Right lobe of liver (tissue), 4 donors: ENCODE results near the gene CLRN2.

ENCODE experiments used
- CTCF ChIP-seq, 4 donors: fragments of 200-600 bp in 3 of 4; fragments of 450-650 bp in 1 of 4; IDR thresholded peaks; one replicate each; pipeline versions ENCODE4 v1.5.1 to v1.8.0; 2016 to 2022; ENCODE audit warnings: antibody characterized with exemption in 4 of 4, mild to moderate bottlenecking in 2 of 4
- POLR2A ChIP-seq: fragments of 450-650 bp; IDR thresholded peaks from one replicate; pipeline ENCODE4 v1.6.1; 2017; ENCODE audit warnings: antibody characterized with exemption, mild to moderate bottlenecking
- donor health status: DM: no; HTN: no; CAD: no.
- donor health status: DM: no; HTN: no; CAD: no.
- donor health status: DM: no; HTN: yes; CAD: no.

GRCh38 chr4:17550549-17550948 is 35.6 kb downstream of the CLRN2 start:
- TF ChIP-seq CTCF (IDR thresholded peaks at IDR 0.05) (no peak), POLR2A (no peak)
